HepG2 (cell line): Measurements from ENCODE around the gene EYA3. TPM values are rescaled to one million over a fixed set of nuclear protein-coding genes. Genes with fewer than 3 reads are reported as not detected.

Experiments
- ATAC-seq: fragments of 200-7000 bp; cut with Tn5 transposase; 3 replicates; pipeline ENCODE4 v1.9.1; 2020; ENCODE audit warnings: mild to moderate bottlenecking, moderate library complexity
- BruUV-seq: library from RNA; stranded (reverse); fragments of 400-500 nt; replicated peaks from 2 replicates; lab custom pipeline; 2021; lab: Mats Ljungman, UMichigan
- CTCF ChIA-PET: fragments of 300-600 bp; formaldehyde crosslinking; extraction: SDS; loops from one replicate; lab custom pipeline; 2021; ENCODE audit warnings: low total read pairs, inconsistent platforms, low intra/inter-chr PET ratio; lab: Yijun Ruan, JAX
- POLR2A ChIA-PET: fragments of 350-600 bp; sonication (Branson Sonifier 250); formaldehyde crosslinking; loops from one replicate; lab custom pipeline; 2020; ENCODE audit warnings: antibody characterized with exemption, inconsistent platforms; lab: Yijun Ruan, JAX
- DNase-seq: peaks from one replicate; pipeline ENCODE4 v3.0.0-alpha.2; 2015; ENCODE audit warnings: low spot score
- FAIRE-seq: peaks from 3 replicates; lab custom pipeline; 2011; peaks lifted over from hg19 to GRCh38; lab: Jason Lieb, UNC
- H2AFZ ChIP-seq: one replicate; pipeline ENCODE4 v1.6.1; 2011; ENCODE audit warnings: low read length, inconsistent platforms
- H3K27ac ChIP-seq: fragments of 300-600 bp; 3 replicates; pipeline ENCODE4 v1.8.0; 2011; ENCODE audit warnings: mixed run types, mild to moderate bottlenecking, mixed read lengths, low read length, inconsistent platforms; ENCODE audit not compliant: insufficient read depth; ENCODE audit errors: extremely low read length
- H3K27me3 ChIP-seq, 2 experiments: fragments of 200-600 bp in 1 of 2; 2 replicates in 1 of 2; 3 replicates in 1 of 2; pipeline versions ENCODE4 v1.6.0 to v1.8.0; 2011; ENCODE audit warnings: low read length in 2 of 2, mild to moderate bottlenecking in 2 of 2, moderate library complexity in 2 of 2, inconsistent platforms in 1 of 2; ENCODE audit not compliant: insufficient read depth in 2 of 2, control insufficient read depth in 1 of 2
- H3K36me3 ChIP-seq, 2 experiments: fragments of 200-600 bp in 1 of 2; replicated peaks in 1 of 2; 2 replicates in 1 of 2; 3 replicates in 1 of 2; pipeline versions ENCODE4 v1.5.1 to v1.8.0; 2011; ENCODE audit warnings: low read length in 2 of 2, inconsistent platforms in 1 of 2; ENCODE audit not compliant: insufficient read depth in 2 of 2, control insufficient read depth in 1 of 2
- H3K4me1 ChIP-seq: 2 replicates; pipeline ENCODE4 v1.5.1; 2012; ENCODE audit warnings: low read length, inconsistent platforms; ENCODE audit not compliant: insufficient read depth
- H3K4me2 ChIP-seq: 2 replicates; pipeline ENCODE4 v1.6.0; 2011; ENCODE audit warnings: low read depth, low read length, inconsistent platforms
- H3K4me3 ChIP-seq, 3 experiments: fragments of 200-600 bp in 1 of 3; sonication (generic), shearing (Covaris generic) in 1 of 3; replicated peaks in 1 of 3; 2 replicates each; pipeline ENCODE4 v1.5.1; 2011 to 2016; ENCODE audit warnings: low read length in 3 of 3, inconsistent platforms in 2 of 3, low read depth in 2 of 3, mild to moderate bottlenecking in 2 of 3, control low read depth in 1 of 3, mixed read lengths in 1 of 3; ENCODE audit not compliant: insufficient read depth in 1 of 3
- H3K79me2 ChIP-seq: one replicate; pipeline ENCODE4 v1.6.1; 2011; ENCODE audit warnings: low read length, inconsistent platforms; ENCODE audit not compliant: insufficient read depth
- H3K9ac ChIP-seq: 2 replicates; pipeline ENCODE4 v1.6.0; 2011; ENCODE audit warnings: mild to moderate bottlenecking, low read depth, low read length, inconsistent platforms; ENCODE audit not compliant: insufficient read depth
- H3K9me3 ChIP-seq: 2 replicates; pipeline ENCODE4 v1.5.1; 2012; ENCODE audit warnings: mild to moderate bottlenecking, low read length
- H4K20me1 ChIP-seq: 2 replicates; pipeline ENCODE4 v1.6.0; 2011; ENCODE audit warnings: inconsistent platforms, mild to moderate bottlenecking, low read length, moderate library complexity; ENCODE audit not compliant: insufficient read depth
- CEBPB ChIP-seq: IDR thresholded peaks from 2 replicates; pipeline ENCODE4 v1.6.1; 2011; ENCODE audit warnings: low read depth, low read length, improper control_type of control experiment, borderline replicate concordance
- DRAP1 ChIP-seq: IDR thresholded peaks from 2 replicates; pipeline ENCODE4 v1.6.1; 2016; ENCODE audit warnings: missing genetic modification reagents, missing compliant biosample characterization
- FOXP1 ChIP-seq, 2 experiments: fragments of 450-650 bp in 1 of 2; IDR thresholded peaks; 2 replicates each; pipeline ENCODE4 v1.6.1; 2017 to 2018; ENCODE audit warnings: antibody characterized with exemption in 1 of 2
- HMG20B ChIP-seq: conservative IDR thresholded peaks from 2 replicates; pipeline ENCODE4 v1.6.1; 2016; ENCODE audit warnings: missing genetic modification reagents, missing compliant biosample characterization
- HNRNPK ChIP-seq: fragments of 200-400 bp; formaldehyde crosslinking; IDR thresholded peaks from 2 replicates; pipeline ENCODE4 v1.6.1; 2018; ENCODE audit warnings: low read length, low read depth, moderate library complexity, mild to moderate bottlenecking; ENCODE audit not compliant: poor library complexity, severe bottlenecking
- HNRNPUL1 ChIP-seq: fragments of 200-400 bp; formaldehyde crosslinking; IDR thresholded peaks from 2 replicates; pipeline ENCODE4 v1.6.1; 2017; ENCODE audit warnings: low read depth, mild to moderate bottlenecking, low read length, moderate library complexity
- HOXA5 ChIP-seq: sonication (generic); formaldehyde crosslinking; IDR thresholded peaks from 2 replicates; pipeline ENCODE4 v1.4.0; 2020; ENCODE audit warnings: missing genetic modification reagents
- KMT2B ChIP-seq: IDR thresholded peaks from 2 replicates; pipeline ENCODE4 v1.6.1; 2016; ENCODE audit warnings: missing genetic modification reagents, missing compliant biosample characterization
- MTA3 ChIP-seq: sonication (generic); formaldehyde crosslinking; IDR thresholded peaks from 2 replicates; pipeline ENCODE4 v1.4.0; 2020; ENCODE audit warnings: missing genetic modification reagents
- ONECUT2 ChIP-seq: sonication (generic); formaldehyde crosslinking; IDR thresholded peaks from 2 replicates; pipeline ENCODE4 v1.4.0; 2020; ENCODE audit warnings: missing genetic modification reagents
- PHF8 ChIP-seq: sonication (generic); formaldehyde crosslinking; IDR thresholded peaks from 2 replicates; pipeline ENCODE4 v1.5.0; 2020; ENCODE audit warnings: missing genetic modification reagents
- RBM39 ChIP-seq: fragments of 200-400 bp; formaldehyde crosslinking; IDR thresholded peaks from one replicate; pipeline ENCODE4 v1.6.1; 2018; ENCODE audit warnings: antibody characterized with exemption, mild to moderate bottlenecking, low read depth, low read length; ENCODE audit not compliant: poor library complexity, severe bottlenecking
- RNF2 ChIP-seq: fragments of 450-650 bp; conservative IDR thresholded peaks from 2 replicates; pipeline ENCODE4 v1.6.1; 2016; ENCODE audit warnings: low read depth
- RORA ChIP-seq: sonication (generic); formaldehyde crosslinking; IDR thresholded peaks from 2 replicates; pipeline ENCODE4 v1.5.0; 2020; ENCODE audit warnings: mild to moderate bottlenecking, missing genetic modification reagents, moderate library complexity
- ZFAT ChIP-seq: sonication (generic); formaldehyde crosslinking; conservative IDR thresholded peaks from 2 replicates; pipeline ENCODE4 v1.8.1; 2023; ENCODE audit warnings: missing genetic modification reagents, inconsistent platforms
- ZNF430 ChIP-seq: sonication (generic); formaldehyde crosslinking; IDR thresholded peaks from 2 replicates; pipeline ENCODE4 v1.9.0; 2021; ENCODE audit warnings: mild to moderate bottlenecking, missing genetic modification reagents
- ZNF720 ChIP-seq: sonication (generic); formaldehyde crosslinking; IDR thresholded peaks from 2 replicates; pipeline ENCODE4 v1.4.0; 2020; ENCODE audit warnings: missing genetic modification reagents
- WGBS: methylation state at CpG from one replicate; pipeline ENCODE4 v1.1.6; 2017; ENCODE audit warnings: low lambda C conversion rate; 5-methylcytosine and 5-hydroxymethylcytosine counted together
- in situ Hi-C: cut with HindIII; loops from 2 replicates; pipeline ENCODE4 v1.10.0; 2017; ENCODE audit warnings: low pct_unique_long_range_greater_than_20kb; ENCODE audit not compliant: extremely low pct_ligation_motif_present
- intact Hi-C: fragments of 100-400 bp; cut with micrococcal nuclease; formaldehyde crosslinking; loops from one replicate; pipeline ENCODE4 v1.10.0; 2022; ENCODE audit not compliant: unreplicated experiment
- polyA plus RNA-seq, 8 experiments: library from polyadenylated mRNA; depleted of rRNA in 3 of 8; stranded (reverse) in 7 of 8; unstranded in 1 of 8; fragments of >200 nt; fragmentation: Illumina TruSeq in 4 of 8; extraction: Trizol in 4 of 8; gene quantifications; 2 replicates each; pipeline versions ENCODE4 v1.2.1 to v1.2.3, GENCODE V29; 2011 to 2016; ENCODE audit warnings: low read depth in 4 of 8, missing spikeins in 1 of 8, mixed read lengths in 1 of 8; ENCODE audit not compliant: insufficient read depth in 1 of 8
- total RNA-seq, 5 experiments: library from RNA; depleted of rRNA; stranded (reverse); fragments of >200 nt; fragmentation: Illumina TruSeq; extraction: Trizol; gene quantifications; 2 replicates each; pipeline ENCODE4 v1.2.3, GENCODE V29; 2016; ENCODE audit warnings: low read depth in 1 of 5
- TF ChIP-seq, protein P1 (sequence below): sonication (generic); formaldehyde crosslinking; IDR thresholded peaks from 2 replicates; pipeline ENCODE4 v1.4.0; 2020; ENCODE audit warnings: low read depth, mild to moderate bottlenecking, missing genetic modification reagents
- TF ChIP-seq, protein P2 (sequence below): sonication (generic); formaldehyde crosslinking; IDR thresholded peaks from 2 replicates; pipeline ENCODE4 v1.8.0; 2022; ENCODE audit warnings: mild to moderate bottlenecking, missing genetic modification reagents, borderline replicate concordance

Gene EYA3
- total and polyA plus RNA-seq, 2 of the 13 experiments (the other 11 are each of a cell fraction or from before 2014, with no cell fraction given) = 13.9 to 19.7 TPM

- Histone ChIP-seq H3K4me1 (peaks cover 12% of the 10 kb centered on the region), H3K27me3 (no peaks in the 10 kb centered on the region; a peak in 1 of 5 replicates), H3K79me2 (no peaks in the 10 kb centered on the region), H3K4me2 (no peak overlapping the region), H3K9ac (no peak overlapping the region), H3K27ac (no peak overlapping the region), H3K4me3 (no peak overlapping the region), H3K36me3 (no peaks in the 10 kb centered on the region), H2AFZ (no peak overlapping the region), H4K20me1 (no peaks in the 10 kb centered on the region), H3K9me3 (no peaks in the 10 kb centered on the region)
- intact Hi-C loops = no loop called here
- POLR2A ChIA-PET = interaction anchor here (0.8 to 1.0 kb wide), 2 partner anchors 8 to 121 kb away, joined by 3 read pairs; partner anchors contain the start of genes PPP1R8 and XKR8
- FAIRE-seq (no peak), DNase-seq (no peak), ATAC-seq (no peak)
- in situ Hi-C loops = no loop called here
- WGBS = 43% methylated on average over 3 of the region's 3 CpGs
- CTCF ChIA-PET = no interaction called here
- TF ChIP-seq HNRNPK = no peak
- TF ChIP-seq KMT2B (CRISPR knock-in tag) = no peak
- no peak for TF ChIP-seq HNRNPUL1
- TF ChIP-seq, protein P1, sequence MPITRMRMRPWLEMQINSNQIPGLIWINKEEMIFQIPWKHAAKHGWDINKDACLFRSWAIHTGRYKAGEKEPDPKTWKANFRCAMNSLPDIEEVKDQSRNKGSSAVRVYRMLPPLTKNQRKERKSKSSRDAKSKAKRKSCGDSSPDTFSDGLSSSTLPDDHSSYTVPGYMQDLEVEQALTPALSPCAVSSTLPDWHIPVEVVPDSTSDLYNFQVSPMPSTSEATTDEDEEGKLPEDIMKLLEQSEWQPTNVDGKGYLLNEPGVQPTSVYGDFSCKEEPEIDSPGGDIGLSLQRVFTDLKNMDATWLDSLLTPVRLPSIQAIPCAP (CRISPR knock-in tag) = no peak
- TF ChIP-seq ZNF430 (CRISPR knock-in tag) = no peak
- TF ChIP-seq ONECUT2 = no peak
- TF ChIP-seq CEBPB = no peak
- TF ChIP-seq, protein P2, sequence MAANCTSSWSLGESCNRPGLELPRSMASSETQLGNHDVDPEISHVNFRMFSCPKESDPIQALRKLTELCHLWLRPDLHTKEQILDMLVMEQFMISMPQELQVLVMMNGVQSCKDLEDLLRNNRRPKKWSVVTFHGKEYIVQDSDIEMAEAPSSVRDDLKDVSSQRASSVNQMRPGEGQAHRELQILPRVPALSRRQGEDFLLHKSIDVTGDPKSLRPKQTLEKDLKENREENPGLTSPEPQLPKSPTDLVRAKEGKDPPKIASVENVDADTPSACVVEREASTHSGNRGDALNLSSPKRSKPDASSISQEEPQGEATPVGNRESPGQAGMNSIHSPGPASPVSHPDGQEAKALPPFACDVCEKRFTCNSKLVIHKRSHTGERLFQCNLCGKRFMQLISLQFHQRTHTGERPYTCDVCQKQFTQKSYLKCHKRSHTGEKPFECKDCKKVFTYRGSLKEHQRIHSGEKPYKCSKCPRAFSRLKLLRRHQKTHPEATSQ (CRISPR knock-in tag) = no peak
- TF ChIP-seq PHF8 = no peak
- no peak for TF ChIP-seq DRAP1
- TF ChIP-seq ZFAT (CRISPR knock-in tag) = no peak
- TF ChIP-seq FOXP1 (IDR thresholded peaks at IDR 0.05) = no peak
- no peak for TF ChIP-seq FOXP1 (CRISPR knock-in tag; IDR thresholded peaks at IDR 0.05)
- no peak for TF ChIP-seq RNF2
- no peak for TF ChIP-seq MTA3
- TF ChIP-seq HOXA5 (CRISPR knock-in tag) = no peak
- no peak for TF ChIP-seq RBM39
- no peak for TF ChIP-seq HMG20B (CRISPR knock-in tag)
- TF ChIP-seq ZNF720 (CRISPR knock-in tag) = no peak
- no peak for TF ChIP-seq RORA (CRISPR knock-in tag)
- no TSS peak for BruUV-seq
Observed at GRCh38 chr1:27951396-27951795, 137.0 kb downstream of the EYA3 start.
